HepG2 (cell line): ENCODE measurements around the gene LRRN3. TPM values are rescaled to one million over a fixed set of nuclear protein-coding genes. Genes with fewer than 3 reads are reported as not detected.
A peak's percentile ranks its signal among the peaks of the same experiment; 100 is the strongest.

ENCODE experiments used
- ATAC-seq: fragments of 200-7000 bp; cut with Tn5 transposase; 3 replicates; pipeline ENCODE4 v1.9.1; 2020; ENCODE audit warnings: mild to moderate bottlenecking, moderate library complexity
- BruUV-seq: library from RNA; stranded (reverse); fragments of 400-500 nt; replicated peaks from 2 replicates; lab custom pipeline; 2021; lab: Mats Ljungman, UMichigan
- CTCF ChIA-PET: fragments of 300-600 bp; formaldehyde crosslinking; extraction: SDS; loops from one replicate; lab custom pipeline; 2021; ENCODE audit warnings: low total read pairs, inconsistent platforms, low intra/inter-chr PET ratio; lab: Yijun Ruan, JAX
- POLR2A ChIA-PET: fragments of 350-600 bp; sonication (Branson Sonifier 250); formaldehyde crosslinking; loops from one replicate; lab custom pipeline; 2020; ENCODE audit warnings: antibody characterized with exemption, inconsistent platforms; lab: Yijun Ruan, JAX
- DNase-seq: peaks from one replicate; pipeline ENCODE4 v3.0.0-alpha.2; 2015; ENCODE audit warnings: low spot score
- FAIRE-seq: peaks from 3 replicates; lab custom pipeline; 2011; peaks lifted over from hg19 to GRCh38; lab: Jason Lieb, UNC
- H2AFZ ChIP-seq: one replicate; pipeline ENCODE4 v1.6.1; 2011; ENCODE audit warnings: low read length, inconsistent platforms
- H3K27ac ChIP-seq: fragments of 300-600 bp; 3 replicates; pipeline ENCODE4 v1.8.0; 2011; ENCODE audit warnings: mixed run types, mild to moderate bottlenecking, mixed read lengths, low read length, inconsistent platforms; ENCODE audit not compliant: insufficient read depth; ENCODE audit errors: extremely low read length
- H3K27me3 ChIP-seq, 2 experiments: fragments of 200-600 bp in 1 of 2; 2 replicates in 1 of 2; 3 replicates in 1 of 2; pipeline versions ENCODE4 v1.6.0 to v1.8.0; 2011; ENCODE audit warnings: low read length in 2 of 2, mild to moderate bottlenecking in 2 of 2, moderate library complexity in 2 of 2, inconsistent platforms in 1 of 2; ENCODE audit not compliant: insufficient read depth in 2 of 2, control insufficient read depth in 1 of 2
- H3K36me3 ChIP-seq, 2 experiments: fragments of 200-600 bp in 1 of 2; replicated peaks in 1 of 2; 2 replicates in 1 of 2; 3 replicates in 1 of 2; pipeline versions ENCODE4 v1.5.1 to v1.8.0; 2011; ENCODE audit warnings: low read length in 2 of 2, inconsistent platforms in 1 of 2; ENCODE audit not compliant: insufficient read depth in 2 of 2, control insufficient read depth in 1 of 2
- H3K4me1 ChIP-seq: 2 replicates; pipeline ENCODE4 v1.5.1; 2012; ENCODE audit warnings: low read length, inconsistent platforms; ENCODE audit not compliant: insufficient read depth
- H3K4me2 ChIP-seq: 2 replicates; pipeline ENCODE4 v1.6.0; 2011; ENCODE audit warnings: low read depth, low read length, inconsistent platforms
- H3K4me3 ChIP-seq, 3 experiments: fragments of 200-600 bp in 1 of 3; sonication (generic), shearing (Covaris generic) in 1 of 3; replicated peaks in 1 of 3; 2 replicates each; pipeline ENCODE4 v1.5.1; 2011 to 2016; ENCODE audit warnings: low read length in 3 of 3, inconsistent platforms in 2 of 3, low read depth in 2 of 3, mild to moderate bottlenecking in 2 of 3, control low read depth in 1 of 3, mixed read lengths in 1 of 3; ENCODE audit not compliant: insufficient read depth in 1 of 3
- H3K79me2 ChIP-seq: one replicate; pipeline ENCODE4 v1.6.1; 2011; ENCODE audit warnings: low read length, inconsistent platforms; ENCODE audit not compliant: insufficient read depth
- H3K9ac ChIP-seq: 2 replicates; pipeline ENCODE4 v1.6.0; 2011; ENCODE audit warnings: mild to moderate bottlenecking, low read depth, low read length, inconsistent platforms; ENCODE audit not compliant: insufficient read depth
- H3K9me3 ChIP-seq: 2 replicates; pipeline ENCODE4 v1.5.1; 2012; ENCODE audit warnings: mild to moderate bottlenecking, low read length
- H4K20me1 ChIP-seq: 2 replicates; pipeline ENCODE4 v1.6.0; 2011; ENCODE audit warnings: inconsistent platforms, mild to moderate bottlenecking, low read length, moderate library complexity; ENCODE audit not compliant: insufficient read depth
- SMC3 ChIP-seq: IDR thresholded peaks from 2 replicates; pipeline ENCODE4 v1.6.1; 2011; ENCODE audit warnings: low read length, improper control_type of control experiment
- STAG1 ChIP-seq: sonication (generic); formaldehyde crosslinking; IDR thresholded peaks from 2 replicates; pipeline ENCODE4 v1.4.0; 2020; ENCODE audit warnings: missing genetic modification reagents
- TBX2 ChIP-seq: sonication (generic); formaldehyde crosslinking; IDR thresholded peaks from 2 replicates; pipeline ENCODE4 v1.5.0; 2020; ENCODE audit warnings: missing genetic modification reagents, mild to moderate bottlenecking, borderline replicate concordance
- WGBS: methylation state at CpG from one replicate; pipeline ENCODE4 v1.1.6; 2017; ENCODE audit warnings: low lambda C conversion rate; 5-methylcytosine and 5-hydroxymethylcytosine counted together
- in situ Hi-C: cut with HindIII; loops from 2 replicates; pipeline ENCODE4 v1.10.0; 2017; ENCODE audit warnings: low pct_unique_long_range_greater_than_20kb; ENCODE audit not compliant: extremely low pct_ligation_motif_present
- intact Hi-C: fragments of 100-400 bp; cut with micrococcal nuclease; formaldehyde crosslinking; loops from one replicate; pipeline ENCODE4 v1.10.0; 2022; ENCODE audit not compliant: unreplicated experiment
- polyA plus RNA-seq, 8 experiments: library from polyadenylated mRNA; depleted of rRNA in 3 of 8; stranded (reverse) in 7 of 8; unstranded in 1 of 8; fragments of >200 nt; fragmentation: Illumina TruSeq in 4 of 8; extraction: Trizol in 4 of 8; gene quantifications; 2 replicates each; pipeline versions ENCODE4 v1.2.1 to v1.2.3, GENCODE V29; 2011 to 2016; ENCODE audit warnings: low read depth in 4 of 8, missing spikeins in 1 of 8, mixed read lengths in 1 of 8; ENCODE audit not compliant: insufficient read depth in 1 of 8
- total RNA-seq, 5 experiments: library from RNA; depleted of rRNA; stranded (reverse); fragments of >200 nt; fragmentation: Illumina TruSeq; extraction: Trizol; gene quantifications; 2 replicates each; pipeline ENCODE4 v1.2.3, GENCODE V29; 2016; ENCODE audit warnings: low read depth in 1 of 5
- TF ChIP-seq, protein P1 (sequence below): sonication (generic); formaldehyde crosslinking; IDR thresholded peaks from 2 replicates; pipeline ENCODE4 v1.5.1; 2020; ENCODE audit warnings: missing genetic modification reagents, mild to moderate bottlenecking, borderline replicate concordance
- TF ChIP-seq, protein P2 (sequence below): sonication (generic); formaldehyde crosslinking; IDR thresholded peaks from 2 replicates; pipeline ENCODE4 v1.5.0; 2020; ENCODE audit warnings: mild to moderate bottlenecking, missing genetic modification reagents, moderate library complexity

Gene LRRN3
- total and polyA plus RNA-seq, 2 of the 13 experiments (the other 11 are each of a cell fraction or from before 2014, with no cell fraction given) = 0.07 TPM; not detected in 1

DNA sequence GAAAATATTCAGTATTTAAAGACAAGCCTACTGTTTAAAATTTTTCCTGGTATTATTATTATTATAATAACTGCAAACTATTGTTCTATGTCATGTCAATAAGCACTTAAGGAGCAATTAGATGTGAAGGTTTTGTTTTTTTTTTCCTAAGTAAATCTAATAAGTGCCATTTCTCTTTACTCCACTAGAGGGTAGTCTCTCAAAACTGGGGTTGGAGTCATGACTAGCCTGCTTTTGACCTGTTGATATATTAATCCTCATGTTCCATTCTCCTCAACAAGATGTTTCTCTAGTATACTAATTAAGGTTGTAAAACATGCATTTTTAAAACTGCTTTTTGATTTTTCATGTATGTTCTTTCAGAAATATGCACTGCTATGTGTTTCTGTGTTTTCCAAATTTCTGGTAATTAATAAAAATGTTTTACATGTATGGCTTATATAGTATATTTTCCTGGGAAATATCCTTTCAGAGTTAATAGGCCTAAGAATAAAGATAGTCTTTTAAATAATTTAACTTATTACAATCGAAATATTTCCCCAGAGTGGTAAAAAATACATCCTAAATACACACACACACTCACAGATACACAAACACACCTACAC, 1.0 kb upstream of the LRRN3 start:
- Histone ChIP-seq H3K9ac (no peak overlapping the region), H3K27me3 (no peaks in the 10 kb centered on the region), H3K4me3 (no peak overlapping the region), H3K36me3 (no peaks in the 10 kb centered on the region), H4K20me1 (no peaks in the 10 kb centered on the region), H3K27ac (no peak overlapping the region), H3K79me2 (no peaks in the 10 kb centered on the region), H2AFZ (no peak overlapping the region), H3K9me3 (no peaks in the 10 kb centered on the region), H3K4me2 (no peak overlapping the region), H3K4me1 (no peaks in the 10 kb centered on the region)
- 2% methylated on average over 1 of the region's 1 CpG for WGBS
- TF ChIP-seq, protein P1, sequence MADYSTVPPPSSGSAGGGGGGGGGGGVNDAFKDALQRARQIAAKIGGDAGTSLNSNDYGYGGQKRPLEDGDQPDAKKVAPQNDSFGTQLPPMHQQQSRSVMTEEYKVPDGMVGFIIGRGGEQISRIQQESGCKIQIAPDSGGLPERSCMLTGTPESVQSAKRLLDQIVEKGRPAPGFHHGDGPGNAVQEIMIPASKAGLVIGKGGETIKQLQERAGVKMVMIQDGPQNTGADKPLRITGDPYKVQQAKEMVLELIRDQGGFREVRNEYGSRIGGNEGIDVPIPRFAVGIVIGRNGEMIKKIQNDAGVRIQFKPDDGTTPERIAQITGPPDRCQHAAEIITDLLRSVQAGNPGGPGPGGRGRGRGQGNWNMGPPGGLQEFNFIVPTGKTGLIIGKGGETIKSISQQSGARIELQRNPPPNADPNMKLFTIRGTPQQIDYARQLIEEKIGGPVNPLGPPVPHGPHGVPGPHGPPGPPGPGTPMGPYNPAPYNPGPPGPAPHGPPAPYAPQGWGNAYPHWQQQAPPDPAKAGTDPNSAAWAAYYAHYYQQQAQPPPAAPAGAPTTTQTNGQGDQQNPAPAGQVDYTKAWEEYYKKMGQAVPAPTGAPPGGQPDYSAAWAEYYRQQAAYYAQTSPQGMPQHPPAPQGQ (CRISPR knock-in tag) = no peak
- TF ChIP-seq STAG1 (CRISPR knock-in tag) (peak; percentile 44), TBX2 (CRISPR knock-in tag) (no peak), SMC3 (peak; percentile 66)
- TF ChIP-seq, protein P2, sequence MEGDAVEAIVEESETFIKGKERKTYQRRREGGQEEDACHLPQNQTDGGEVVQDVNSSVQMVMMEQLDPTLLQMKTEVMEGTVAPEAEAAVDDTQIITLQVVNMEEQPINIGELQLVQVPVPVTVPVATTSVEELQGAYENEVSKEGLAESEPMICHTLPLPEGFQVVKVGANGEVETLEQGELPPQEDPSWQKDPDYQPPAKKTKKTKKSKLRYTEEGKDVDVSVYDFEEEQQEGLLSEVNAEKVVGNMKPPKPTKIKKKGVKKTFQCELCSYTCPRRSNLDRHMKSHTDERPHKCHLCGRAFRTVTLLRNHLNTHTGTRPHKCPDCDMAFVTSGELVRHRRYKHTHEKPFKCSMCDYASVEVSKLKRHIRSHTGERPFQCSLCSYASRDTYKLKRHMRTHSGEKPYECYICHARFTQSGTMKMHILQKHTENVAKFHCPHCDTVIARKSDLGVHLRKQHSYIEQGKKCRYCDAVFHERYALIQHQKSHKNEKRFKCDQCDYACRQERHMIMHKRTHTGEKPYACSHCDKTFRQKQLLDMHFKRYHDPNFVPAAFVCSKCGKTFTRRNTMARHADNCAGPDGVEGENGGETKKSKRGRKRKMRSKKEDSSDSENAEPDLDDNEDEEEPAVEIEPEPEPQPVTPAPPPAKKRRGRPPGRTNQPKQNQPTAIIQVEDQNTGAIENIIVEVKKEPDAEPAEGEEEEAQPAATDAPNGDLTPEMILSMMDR (CRISPR knock-in tag) = peak; percentile 54
- in situ Hi-C loops (loop anchor here (5.0 to 25.0 kb wide), 3 partner anchors 397 to 1003 kb away; no protein-coding TSS in a partner anchor), intact Hi-C loops (loop anchor here (1.0 to 10.0 kb wide), 4 partner anchors 255 to 645 kb away; partner anchors contain the start of gene IMMP2L)
- peak; percentile 28 for FAIRE-seq
- no TSS peak for BruUV-seq
- peak; percentile 40 for DNase-seq
- ChIA-PET CTCF (interaction anchor here (1.0 to 1.8 kb wide), 3 partner anchors 397 to 645 kb away, joined by 3 to 11 read pairs (median 8); no protein-coding TSS in a partner anchor), POLR2A (no interaction called here)
- ATAC-seq = peak; percentile 45
